ENCODE data around the gene RPAIN.

GRCh38 chr17:5431949-5432556 lies 12.1 kb downstream of the RPAIN start:
- no peak for TF ChIP-seq CTCF (IDR thresholded peaks at IDR 0.05)
- TF ChIP-seq EZH2 (IDR thresholded peaks at IDR 0.05), result no peak

Measured in neural progenitor cell (in vitro differentiated cells).